ENCODE data around the gene FAR2.
"Not testable (repeated sequence)": the region's sequence is repeated elsewhere in the genome, so short reads cannot be mapped to it uniquely, and the experiment has no call there.

Gene FAR2

GRCh38 chr12:29155079-29155478 is 6.0 kb downstream of the FAR2 start:
- DNase-seq = no peak

- DNase-seq = no peak
These were observed 8.4 kb downstream of the FAR2 start for GRCh38 chr12:29157486-29157946.

- no peak for DNase-seq
These were observed 9.2 kb downstream of the FAR2 start for GRCh38 chr12:29158115-29158763.

- no peak for DNase-seq
These were observed 10.6 kb downstream of the FAR2 start for GRCh38 chr12:29159661-29160060.

- no peak for DNase-seq
These were observed 11.2 kb downstream of the FAR2 start for GRCh38 chr12:29160230-29160629.

- DNase-seq = no peak
These were observed 14.1 kb downstream of the FAR2 start for GRCh38 chr12:29163146-29163545.

GRCh38 chr12:29164477-29165393 is 15.7 kb downstream of the FAR2 start:
- DNase-seq = no peak

GRCh38 chr12:29167445-29167844 is 18.4 kb downstream of the FAR2 start:
- DNase-seq = no peak

- DNase-seq = no peak
These were observed 18.9 kb downstream of the FAR2 start for GRCh38 chr12:29167988-29168387.

GRCh38 chr12:29169978-29170377 is 20.9 kb downstream of the FAR2 start:
- not testable (repeated sequence) for DNase-seq

- not testable (repeated sequence) for DNase-seq
These were observed 21.5 kb downstream of the FAR2 start for GRCh38 chr12:29170478-29171084.

- no peak for DNase-seq
These were observed 22.6 kb downstream of the FAR2 start for GRCh38 chr12:29171421-29172258.

GRCh38 chr12:29176941-29177340 is 27.9 kb downstream of the FAR2 start:
- no peak for DNase-seq

- not testable (repeated sequence) for DNase-seq
These were observed 33.2 kb downstream of the FAR2 start for GRCh38 chr12:29182247-29182646.

GRCh38 chr12:29187756-29188155 is 38.7 kb downstream of the FAR2 start:
- no peak for DNase-seq

GRCh38 chr12:29191267-29191850 is 42.3 kb downstream of the FAR2 start:
- DNase-seq = no peak

GRCh38 chr12:29198901-29199300 is 49.8 kb downstream of the FAR2 start:
- no peak for DNase-seq

- DNase-seq = no peak
These were observed 51.5 kb downstream of the FAR2 start for GRCh38 chr12:29200586-29200985.

GRCh38 chr12:29201296-29201695 is 52.2 kb downstream of the FAR2 start:
- no peak for DNase-seq

- DNase-seq = no peak
These were observed 52.7 kb downstream of the FAR2 start for GRCh38 chr12:29201746-29202145.

GRCh38 chr12:29204521-29204920 is 55.4 kb downstream of the FAR2 start:
- DNase-seq = no peak

- DNase-seq = no peak
These were observed 58.0 kb downstream of the FAR2 start for GRCh38 chr12:29207120-29207519.

Measured in activated CD8-positive, alpha-beta memory T cell treated with anti-CD3 and anti-CD28 coated beads, Interleukin-2, amount 50 U/mL, for 48 hours (primary cell).